Central memory CD8-positive, alpha-beta T cell (primary cell): Measurements from ENCODE around the gene UAP1L1.

Source experiments
- ATAC-seq: fragments of 150-1000 bp; cut with Tn5 transposase; replicated peaks from 2 replicates; pipeline ENCODE4 v1.10.0; 2022; ENCODE audit warnings: mild to moderate bottlenecking, moderate FRiP score, moderate number of reproducible peaks; ENCODE audit not compliant: poor library complexity, severe bottlenecking; ENCODE audit errors: extremely low read depth
- DNase-seq, 2 donors: peaks; one replicate each; pipeline ENCODE4 v3.0.0; 2021; ENCODE audit warnings: low spot score in 2 of 2
- H3K27ac Mint-ChIP-seq: one replicate; pipeline ENCODE4 v1.8.0; 2022; ENCODE audit warnings: low read depth, mild to moderate bottlenecking, moderate library complexity, mixed read lengths
- H3K27me3 Mint-ChIP-seq: one replicate; pipeline ENCODE4 v1.8.0; 2022; ENCODE audit warnings: mixed read lengths
- H3K36me3 Mint-ChIP-seq: one replicate; pipeline ENCODE4 v1.8.0; 2022; ENCODE audit warnings: mild to moderate bottlenecking, moderate library complexity, mixed read lengths; ENCODE audit not compliant: insufficient read depth
- H3K4me1 Mint-ChIP-seq: one replicate; pipeline ENCODE4 v1.8.0; 2022; ENCODE audit warnings: mixed read lengths
- H3K4me3 Mint-ChIP-seq: one replicate; pipeline ENCODE4 v1.8.0; 2022; ENCODE audit warnings: mild to moderate bottlenecking, moderate library complexity, mixed read lengths
- H3K9me3 Mint-ChIP-seq: one replicate; pipeline ENCODE4 v1.8.0; 2022; ENCODE audit warnings: mixed read lengths

The UAP1L1 gene

GRCh38 chr9:137089232-137089947 lies 12.1 kb downstream of the UAP1L1 start:
- Mint-ChIP-seq H3K4me1 (peaks cover 35% of the 10 kb centered on the region), H3K4me3 (no peak overlapping the region), H3K27me3 (no peaks in the 10 kb centered on the region), H3K9me3 (no peaks in the 10 kb centered on the region), H3K27ac (no peak overlapping the region), H3K36me3 (peaks cover 32% of the 10 kb centered on the region)
- DNase-seq (no peak), ATAC-seq (no peak)

- peak overlapping the region; percentile 92 for H3K27ac Mint-ChIP-seq
- peak overlapping the region; percentile 79 for H3K4me3 Mint-ChIP-seq
- no peaks in the 10 kb centered on the region for H3K9me3 Mint-ChIP-seq
- peak; percentile 79 to 85 for DNase-seq
- H3K36me3 Mint-ChIP-seq = peaks cover 20% of the 10 kb centered on the region
- no peaks in the 10 kb centered on the region for H3K27me3 Mint-ChIP-seq
- H3K4me1 Mint-ChIP-seq = peaks cover 21% of the 10 kb centered on the region
- peak; percentile 98 for ATAC-seq
Observed at GRCh38 chr9:137095664-137096517, 18.6 kb downstream of the UAP1L1 start.

- Mint-ChIP-seq H3K27me3 (no peaks in the 10 kb centered on the region), H3K9me3 (no peaks in the 10 kb centered on the region), H3K36me3 (peaks cover 23% of the 10 kb centered on the region), H3K4me3 (peak overlapping the region; percentile 79), H3K27ac (peak overlapping the region; percentile 92), H3K4me1 (peaks cover 21% of the 10 kb centered on the region)
- ATAC-seq (no peak), DNase-seq (no peak)
Observed at GRCh38 chr9:137096785-137097546, 19.6 kb downstream of the UAP1L1 start.

DNA sequence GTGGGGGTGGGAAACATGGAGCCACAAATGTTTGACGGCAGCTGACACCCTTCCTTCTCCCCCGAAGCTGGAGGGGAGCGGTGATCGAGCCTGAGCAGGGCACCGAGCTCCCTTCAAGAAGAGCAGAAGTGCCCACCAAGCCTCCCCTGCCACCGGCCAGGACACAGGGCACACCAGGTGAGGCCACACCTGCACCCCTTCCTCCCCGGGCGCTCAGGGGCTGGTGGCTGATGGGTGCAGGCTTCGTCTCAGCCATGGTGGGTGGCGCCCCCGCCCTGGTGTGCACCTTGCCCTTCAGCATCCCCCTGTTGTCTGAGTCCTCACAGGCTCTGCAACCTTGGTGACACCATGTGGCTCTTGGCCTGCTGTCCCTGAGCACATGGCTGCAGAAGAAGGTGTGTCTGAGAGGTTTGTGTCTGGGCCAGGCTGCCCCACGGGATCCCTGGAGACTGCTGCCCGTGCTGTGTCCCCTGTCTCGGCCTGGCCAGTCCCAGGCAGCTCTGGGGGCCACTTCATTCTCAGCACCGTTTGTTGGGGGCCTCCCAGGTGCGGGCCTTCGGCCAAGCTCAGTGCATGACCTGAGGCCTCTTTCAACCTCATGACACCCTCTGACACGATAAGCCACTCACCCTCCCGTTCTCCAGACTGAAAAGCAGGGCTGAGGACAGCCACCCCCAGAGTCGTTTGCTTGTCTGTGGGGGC lies 20.6 kb downstream of the UAP1L1 start:
- Mint-ChIP-seq H3K27ac (no peak overlapping the region), H3K4me3 (no peak overlapping the region)

DNA sequence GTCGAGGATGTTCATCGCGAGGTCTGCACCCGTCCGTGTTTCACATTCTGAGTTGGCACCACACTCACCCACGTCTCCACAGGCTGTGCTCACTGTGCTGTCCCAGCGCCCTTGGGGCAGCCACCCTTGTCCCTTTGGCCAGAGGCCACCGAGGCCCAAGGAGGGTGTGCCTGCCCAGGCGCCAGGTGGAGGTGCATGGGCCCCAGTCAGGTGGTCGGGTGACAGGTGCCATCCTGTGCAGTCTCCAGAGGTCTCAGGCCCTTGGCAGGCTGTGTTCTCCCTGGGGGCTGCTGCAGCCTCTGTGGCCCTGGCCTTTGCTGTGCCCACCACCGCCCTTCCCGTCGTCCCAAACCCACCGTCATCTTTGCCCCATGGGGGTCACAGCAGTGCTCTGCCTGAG lies 21.9 kb downstream of the UAP1L1 start:
- ATAC-seq = no peak
- peaks cover 18% of the 10 kb centered on the region for H3K4me1 Mint-ChIP-seq
- no peak overlapping the region for H3K4me3 Mint-ChIP-seq
- no peaks in the 10 kb centered on the region for H3K9me3 Mint-ChIP-seq
- no peaks in the 10 kb centered on the region for H3K27me3 Mint-ChIP-seq
- no peak for DNase-seq
- H3K27ac Mint-ChIP-seq = no peak overlapping the region
- peaks cover 23% of the 10 kb centered on the region for H3K36me3 Mint-ChIP-seq

More for the DNA sequence above, 20.6 kb downstream of the UAP1L1 start:
- peaks cover 17% of the 10 kb centered on the region for H3K36me3 Mint-ChIP-seq
- H3K4me1 Mint-ChIP-seq = peaks cover 21% of the 10 kb centered on the region
- DNase-seq = no peak
- H3K27me3 Mint-ChIP-seq = no peaks in the 10 kb centered on the region
- ATAC-seq = no peak
- no peaks in the 10 kb centered on the region for H3K9me3 Mint-ChIP-seq

- peaks cover 25% of the 10 kb centered on the region for H3K36me3 Mint-ChIP-seq
- DNase-seq = no peak
- no peaks in the 10 kb centered on the region for H3K4me1 Mint-ChIP-seq
- H3K4me3 Mint-ChIP-seq = no peak overlapping the region
- no peaks in the 10 kb centered on the region for H3K9me3 Mint-ChIP-seq
- ATAC-seq = no peak
- no peaks in the 10 kb centered on the region for H3K27me3 Mint-ChIP-seq
- H3K27ac Mint-ChIP-seq = no peak overlapping the region
Observed at GRCh38 chr9:137103206-137103999, 26.1 kb downstream of the UAP1L1 start.

GRCh38 chr9:137105814-137106661 lies 28.7 kb downstream of the UAP1L1 start:
- Mint-ChIP-seq H3K36me3 (peaks cover 30% of the 10 kb centered on the region), H3K4me3 (no peak overlapping the region), H3K27me3 (no peaks in the 10 kb centered on the region), H3K27ac (no peak overlapping the region), H3K4me1 (no peaks in the 10 kb centered on the region), H3K9me3 (no peaks in the 10 kb centered on the region)
- ATAC-seq (no peak), DNase-seq (no peak)

GRCh38 chr9:137106662-137107250 lies 29.4 kb downstream of the UAP1L1 start:
- no peaks in the 10 kb centered on the region for H3K4me1 Mint-ChIP-seq
- no peak overlapping the region for H3K27ac Mint-ChIP-seq
- ATAC-seq (no peak), DNase-seq (no peak)
- H3K9me3 Mint-ChIP-seq = no peaks in the 10 kb centered on the region
- H3K36me3 Mint-ChIP-seq = peaks cover 31% of the 10 kb centered on the region
- no peak overlapping the region for H3K4me3 Mint-ChIP-seq
- H3K27me3 Mint-ChIP-seq = no peaks in the 10 kb centered on the region

- ATAC-seq = no peak
- DNase-seq = no peak
- no peaks in the 10 kb centered on the region for H3K4me1 Mint-ChIP-seq
- H3K9me3 Mint-ChIP-seq = no peaks in the 10 kb centered on the region
- no peak overlapping the region for H3K27ac Mint-ChIP-seq
- peaks cover 31% of the 10 kb centered on the region for H3K36me3 Mint-ChIP-seq
- H3K4me3 Mint-ChIP-seq = no peak overlapping the region
- H3K27me3 Mint-ChIP-seq = no peaks in the 10 kb centered on the region
Observed at GRCh38 chr9:137107312-137107921, 30.1 kb downstream of the UAP1L1 start.

DNA sequence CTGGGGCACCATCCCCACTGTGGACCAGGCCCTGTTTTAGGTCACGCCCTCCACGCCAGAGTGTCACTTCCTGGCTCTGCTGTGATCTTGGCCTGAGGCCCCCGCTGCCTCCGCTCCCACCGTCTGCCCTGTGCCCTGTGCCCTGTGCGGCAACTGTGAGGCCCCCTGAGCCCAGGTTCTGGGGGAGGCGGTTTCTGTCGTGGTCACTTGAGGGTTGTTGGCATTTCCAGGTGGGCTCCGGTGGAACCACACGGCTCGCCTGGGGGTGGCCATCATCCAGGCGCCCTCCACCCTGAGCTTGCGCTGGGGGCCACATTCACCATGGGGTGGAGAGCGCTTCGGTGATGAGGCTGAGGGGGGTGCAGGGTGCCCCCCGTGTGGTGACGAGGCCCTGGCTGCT lies 30.7 kb downstream of the UAP1L1 start:
- no peak for DNase-seq
- Mint-ChIP-seq H3K4me1 (no peaks in the 10 kb centered on the region), H3K27me3 (no peaks in the 10 kb centered on the region), H3K36me3 (peaks cover 31% of the 10 kb centered on the region), H3K9me3 (no peaks in the 10 kb centered on the region), H3K4me3 (no peak overlapping the region), H3K27ac (no peak overlapping the region)
- ATAC-seq = no peak
